ENCODE measurements around the gene TTLL8. TPM values are rescaled to one million over a fixed set of nuclear protein-coding genes. Genes with fewer than 3 reads are reported as not detected.

Gene TTLL8
- total RNA-seq, 2 experiments from 2014 or later: not detected

DNA sequence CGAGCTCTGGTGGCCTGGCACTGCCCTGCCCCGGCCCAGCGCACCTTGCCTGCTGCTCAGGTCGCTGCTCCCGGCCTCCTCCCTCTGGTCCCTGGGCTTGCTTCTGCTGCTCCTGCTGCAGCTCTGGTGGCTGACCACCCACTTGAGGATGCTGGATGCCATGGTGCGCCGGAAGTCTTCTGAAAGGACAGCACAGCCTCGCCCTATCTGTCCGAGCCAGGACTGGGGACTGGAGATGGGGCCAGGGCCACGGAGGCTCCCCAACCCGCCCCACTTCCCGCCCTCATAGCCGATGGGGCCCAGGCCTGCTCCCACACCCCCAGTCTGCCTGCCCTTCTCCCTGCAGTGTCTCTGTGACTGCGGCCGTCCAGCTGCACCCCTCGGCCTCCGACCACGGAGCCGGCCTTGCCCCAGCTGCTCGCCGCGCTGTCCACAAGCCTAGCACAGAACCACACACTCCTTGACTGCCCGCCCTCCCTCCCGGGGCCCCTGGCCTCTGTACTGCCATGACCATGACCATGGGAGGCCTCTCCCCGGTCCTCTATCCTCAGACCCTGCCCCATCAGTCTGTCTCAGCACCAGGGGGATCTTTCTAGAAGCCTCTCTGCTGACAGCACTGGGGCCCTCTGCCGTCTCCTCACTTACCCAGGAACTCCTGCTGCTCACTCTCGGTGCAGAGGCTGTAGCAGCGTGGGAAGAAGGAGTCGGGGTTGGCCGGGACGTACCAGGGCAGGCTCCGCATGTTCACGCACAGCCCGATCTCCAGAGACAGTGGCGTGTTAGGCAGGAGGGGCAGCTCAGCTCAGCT lies 12.7 kb downstream of the TTLL8 start:
- Mint-ChIP-seq H3K4me3 (no peak overlapping the region), H3K9me3 (ENCODE audit: insufficient read depth) (no peaks in the 10 kb centered on the region), H3K4me1 (ENCODE audit: low read depth) (peaks cover 12% of the 10 kb centered on the region), H3K27me3 (ENCODE audit: low read depth) (peaks cover 17% of the 10 kb centered on the region), H3K36me3 (ENCODE audit: low read depth) (no peaks in the 10 kb centered on the region), H3K27ac (no peak overlapping the region)
- ChIA-PET POLR2A (no interaction called here), CTCF (no interaction called here)
- DNase-seq (no peak), ATAC-seq (no peak)

DNA sequence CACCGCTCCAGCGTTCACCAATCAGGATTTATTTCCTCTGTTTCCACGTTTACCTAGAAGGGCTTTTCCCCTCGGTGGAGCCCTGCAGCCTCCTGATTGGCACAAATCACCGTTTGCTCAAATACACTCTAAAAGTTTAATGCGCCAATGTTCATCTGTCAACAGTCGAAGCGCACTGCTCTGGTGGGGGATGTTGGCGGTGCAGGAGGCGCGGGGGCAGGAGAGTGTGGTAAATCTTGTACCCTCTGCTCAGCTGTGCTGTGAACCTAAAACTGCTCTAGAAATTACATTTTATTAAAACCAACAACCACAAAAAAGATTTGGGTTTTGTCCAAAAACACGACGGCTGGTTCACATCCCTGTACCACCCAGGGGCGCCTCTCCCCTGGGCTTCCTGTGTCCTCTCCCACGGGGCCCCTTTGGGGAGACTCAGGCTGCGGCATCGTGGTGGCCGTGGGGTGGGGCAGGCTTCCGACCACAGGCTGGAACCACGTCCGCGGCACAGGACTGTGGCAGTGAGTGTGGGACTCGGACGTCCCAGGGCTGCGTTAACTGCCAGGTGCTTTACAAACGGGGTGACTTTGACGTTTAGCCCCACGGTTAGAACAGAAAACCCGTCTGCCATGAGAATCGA lies 13.5 kb downstream of the TTLL8 start:
- peak; percentile 48 for ATAC-seq
- ChIA-PET POLR2A (no interaction called here), CTCF (no interaction called here)
- DNase-seq: no peak
- peaks cover 17% of the 10 kb centered on the region for H3K27me3 Mint-ChIP-seq (ENCODE audit: low read depth)
- no peaks in the 10 kb centered on the region for H3K9me3 Mint-ChIP-seq (ENCODE audit: insufficient read depth)
- H3K4me1 Mint-ChIP-seq (ENCODE audit: low read depth): peaks cover 12% of the 10 kb centered on the region
- no peaks in the 10 kb centered on the region for H3K36me3 Mint-ChIP-seq (ENCODE audit: low read depth)
- no peak overlapping the region for H3K4me3 Mint-ChIP-seq
- no peak overlapping the region for H3K27ac Mint-ChIP-seq

DNA sequence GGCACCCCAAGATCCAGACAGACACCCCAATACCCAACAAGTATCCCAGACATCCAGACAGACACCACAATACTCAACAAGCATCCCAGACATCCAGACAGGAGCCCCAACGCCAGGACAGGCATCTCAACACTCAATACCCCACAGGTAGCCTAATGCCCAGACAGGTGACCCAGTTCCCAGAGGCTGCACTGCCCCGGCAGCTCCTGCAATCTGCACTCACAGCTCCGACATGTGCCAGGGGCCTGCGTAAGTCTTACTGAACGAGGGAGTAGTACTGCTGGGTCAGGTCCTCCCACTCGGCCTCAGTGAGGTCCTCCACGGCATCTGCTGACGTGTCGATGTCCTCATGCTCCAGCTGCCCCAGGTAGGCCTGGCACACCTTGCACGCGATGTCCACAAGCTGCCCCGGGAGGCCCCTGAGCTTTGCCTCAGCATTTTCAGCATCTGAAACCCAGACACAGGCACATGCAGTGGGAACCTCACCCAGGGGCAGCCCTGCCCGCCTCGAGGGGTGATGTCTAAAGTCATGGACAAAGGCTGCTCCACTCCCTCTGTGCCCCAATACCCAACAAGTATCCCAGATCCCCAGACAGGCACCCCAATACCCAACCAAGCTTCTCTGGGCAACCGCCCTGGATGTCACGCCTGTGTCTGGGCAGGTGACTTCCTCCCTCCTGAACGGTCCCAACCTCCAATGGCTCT lies 16.6 kb downstream of the TTLL8 start:
- ChIA-PET CTCF (interaction anchor here (0.7 kb wide), 1 partner anchor 11 kb away, joined by 3 read pairs; no protein-coding TSS in a partner anchor), POLR2A (no interaction called here)
- no peaks in the 10 kb centered on the region for H3K36me3 Mint-ChIP-seq (ENCODE audit: low read depth)
- DNase-seq (no peak), ATAC-seq (no peak)
- H3K27ac Mint-ChIP-seq: no peak overlapping the region
- no peaks in the 10 kb centered on the region for H3K9me3 Mint-ChIP-seq (ENCODE audit: insufficient read depth)
- H3K4me3 Mint-ChIP-seq: no peak overlapping the region
- H3K4me1 Mint-ChIP-seq (ENCODE audit: low read depth): peaks cover 12% of the 10 kb centered on the region
- H3K27me3 Mint-ChIP-seq (ENCODE audit: low read depth): peaks cover 19% of the 10 kb centered on the region

DNA sequence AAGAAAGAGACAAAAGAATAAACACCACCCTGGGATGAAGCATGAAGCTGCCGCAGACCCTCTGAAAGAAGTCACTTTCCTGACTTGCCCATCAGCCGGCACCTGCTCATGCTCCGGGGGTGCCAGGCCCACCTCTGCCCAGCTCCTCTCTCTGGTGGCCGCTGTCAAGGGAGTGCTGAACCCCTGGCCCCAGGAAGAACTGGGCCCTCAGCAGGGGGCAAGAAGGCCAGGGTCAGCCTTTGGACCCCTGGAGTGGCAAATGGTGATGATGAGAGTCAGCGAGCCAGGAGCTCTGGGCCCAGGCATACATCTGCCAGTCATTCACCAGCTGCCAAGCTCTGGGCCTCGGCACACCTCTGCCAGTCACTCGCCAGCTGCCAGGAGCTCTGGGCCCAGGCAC lies 17.4 kb downstream of the TTLL8 start:
- Mint-ChIP-seq H3K27me3 (ENCODE audit: low read depth) (peaks cover 19% of the 10 kb centered on the region), H3K27ac (no peak overlapping the region), H3K4me1 (ENCODE audit: low read depth) (peaks cover 12% of the 10 kb centered on the region), H3K9me3 (ENCODE audit: insufficient read depth) (no peaks in the 10 kb centered on the region), H3K4me3 (no peak overlapping the region), H3K36me3 (ENCODE audit: low read depth) (no peaks in the 10 kb centered on the region)
- no peak for DNase-seq
- ATAC-seq: no peak
- CTCF ChIA-PET: no interaction called here
- POLR2A ChIA-PET: no interaction called here

DNA sequence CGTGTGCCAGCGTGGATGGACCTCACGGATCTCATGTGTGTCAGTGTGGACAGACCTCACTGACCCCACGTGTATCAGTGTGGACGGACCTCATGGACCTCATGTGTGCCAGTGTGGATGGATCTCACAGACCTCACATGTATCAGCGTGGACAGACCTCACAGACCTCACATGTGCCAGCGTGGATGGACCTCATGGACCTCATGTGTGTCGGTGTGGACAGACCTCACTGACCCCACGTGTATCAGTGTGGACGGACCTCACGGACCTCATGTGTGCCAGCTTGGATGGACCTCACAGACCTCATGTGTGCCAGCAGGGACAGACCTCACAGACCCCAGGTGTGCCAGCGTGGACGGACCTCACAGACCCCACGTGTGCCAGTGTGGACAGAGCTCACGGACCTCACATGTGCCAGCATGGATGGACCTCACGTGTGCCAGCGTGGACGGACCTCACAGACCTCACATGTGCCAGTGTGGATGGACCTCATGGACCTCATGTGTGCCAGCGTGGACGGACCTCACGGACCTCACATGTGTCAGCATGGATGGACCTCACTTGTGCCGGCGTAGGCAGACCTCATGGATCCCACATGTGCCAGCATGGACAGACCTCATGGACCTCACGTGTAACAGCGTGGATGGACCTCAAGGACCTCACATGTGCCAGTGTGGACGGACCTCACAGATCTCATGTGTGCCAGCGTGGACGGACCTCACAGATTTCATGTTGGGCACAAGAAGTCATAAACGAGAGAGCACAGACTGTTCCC lies 18.2 kb downstream of the TTLL8 start:
- Mint-ChIP-seq H3K4me3 (no peak overlapping the region), H3K9me3 (ENCODE audit: insufficient read depth) (no peaks in the 10 kb centered on the region), H3K27me3 (ENCODE audit: low read depth) (peaks cover 19% of the 10 kb centered on the region), H3K36me3 (ENCODE audit: low read depth) (no peaks in the 10 kb centered on the region), H3K4me1 (ENCODE audit: low read depth) (peaks cover 8% of the 10 kb centered on the region), H3K27ac (no peak overlapping the region)
- DNase-seq (no peak), ATAC-seq (no peak)
- CTCF ChIA-PET: no interaction called here
- POLR2A ChIA-PET: no interaction called here

DNA sequence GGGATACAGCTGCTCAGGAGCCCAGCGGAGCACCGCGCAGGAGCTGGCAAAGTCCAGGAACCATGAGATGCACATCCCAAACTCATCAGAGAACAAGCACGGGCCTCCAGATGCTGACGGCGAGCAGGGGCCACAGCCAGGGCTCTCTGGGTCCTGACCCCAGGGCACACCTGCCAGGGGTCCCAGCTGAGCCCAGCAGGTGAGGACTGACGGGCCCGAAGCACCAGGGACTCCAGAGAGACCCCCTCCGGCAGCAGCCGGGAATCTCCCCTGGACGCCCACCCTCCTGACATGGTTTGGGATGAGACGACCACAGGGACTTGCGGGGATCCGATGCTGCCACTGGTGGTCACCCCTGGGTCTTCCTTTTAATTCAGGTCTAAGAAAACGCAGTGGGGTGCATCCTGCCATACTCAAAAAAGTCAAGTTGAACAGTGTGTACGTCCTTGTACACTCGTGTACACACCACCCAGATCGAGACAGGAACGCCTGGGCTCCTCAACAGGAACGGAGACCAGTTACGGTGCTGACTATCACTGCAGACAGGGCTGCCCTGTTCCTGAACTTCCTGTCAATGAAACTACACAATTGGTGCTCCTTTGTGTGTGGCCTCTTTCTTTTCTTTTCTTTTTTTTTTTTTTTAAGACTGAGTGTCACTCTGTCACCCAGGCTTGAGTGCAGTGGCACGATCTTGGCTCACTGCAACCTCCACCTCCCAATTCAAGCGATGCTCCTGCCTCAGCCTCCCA lies 21.9 kb downstream of the TTLL8 start:
- H3K9me3 Mint-ChIP-seq (ENCODE audit: insufficient read depth): no peaks in the 10 kb centered on the region
- ATAC-seq: no peak
- DNase-seq: no peak
- CTCF ChIA-PET: interaction anchor here (0.6 kb wide), 1 partner anchor 48 kb away, joined by 3 read pairs; no protein-coding TSS in a partner anchor
- H3K27me3 Mint-ChIP-seq (ENCODE audit: low read depth): peaks cover 2% of the 10 kb centered on the region
- H3K4me1 Mint-ChIP-seq (ENCODE audit: low read depth): no peaks in the 10 kb centered on the region
- no peaks in the 10 kb centered on the region for H3K36me3 Mint-ChIP-seq (ENCODE audit: low read depth)
- H3K4me3 Mint-ChIP-seq: no peak overlapping the region
- POLR2A ChIA-PET: interaction anchor here (0.6 kb wide), 2 partner anchors 103 to 166 kb away, joined by 3 read pairs; no protein-coding TSS in a partner anchor
- no peak overlapping the region for H3K27ac Mint-ChIP-seq

DNA sequence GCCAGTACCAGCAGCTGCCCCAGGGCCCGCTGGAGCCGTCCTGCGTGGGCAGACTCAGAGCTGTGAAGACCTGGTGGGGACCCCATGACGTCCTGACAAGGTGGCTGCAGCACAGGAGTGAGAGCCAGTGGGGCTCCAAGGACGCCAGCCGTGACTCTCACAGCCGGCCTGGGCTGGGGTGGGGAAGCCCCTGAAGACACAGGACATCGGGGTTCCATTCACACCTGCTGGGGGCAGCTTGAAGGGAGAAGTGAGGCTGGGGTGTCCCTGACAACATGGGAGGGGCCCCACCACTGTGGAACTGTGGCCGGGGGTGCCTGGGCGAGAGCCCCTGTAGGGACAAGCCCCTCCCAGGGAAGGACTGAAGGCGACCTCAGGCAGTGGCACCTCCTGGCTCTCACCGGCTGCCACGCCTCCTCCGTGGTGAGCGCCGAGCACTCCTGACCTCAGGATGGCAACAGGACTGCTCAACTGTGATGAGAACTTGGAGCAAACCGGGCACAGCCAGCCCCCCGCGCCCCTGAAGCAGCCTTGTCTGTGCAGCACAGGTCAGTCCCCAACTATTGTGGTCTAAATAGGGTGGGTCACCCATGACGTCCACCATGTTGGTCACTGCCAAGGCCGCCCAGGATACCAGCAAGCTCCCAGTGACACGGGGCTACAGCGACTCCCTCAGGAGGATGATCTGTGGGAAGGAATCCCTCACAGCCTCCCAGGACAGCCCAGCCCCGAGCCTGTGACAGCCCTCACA lies 22.8 kb downstream of the TTLL8 start:
- peaks cover 2% of the 10 kb centered on the region for H3K27me3 Mint-ChIP-seq (ENCODE audit: low read depth)
- H3K9me3 Mint-ChIP-seq (ENCODE audit: insufficient read depth): no peaks in the 10 kb centered on the region
- CTCF ChIA-PET: no interaction called here
- H3K36me3 Mint-ChIP-seq (ENCODE audit: low read depth): no peaks in the 10 kb centered on the region
- no peak overlapping the region for H3K27ac Mint-ChIP-seq
- no peak overlapping the region for H3K4me3 Mint-ChIP-seq
- no peak for DNase-seq
- no peaks in the 10 kb centered on the region for H3K4me1 Mint-ChIP-seq (ENCODE audit: low read depth)
- ATAC-seq: no peak
- POLR2A ChIA-PET: no interaction called here

DNA sequence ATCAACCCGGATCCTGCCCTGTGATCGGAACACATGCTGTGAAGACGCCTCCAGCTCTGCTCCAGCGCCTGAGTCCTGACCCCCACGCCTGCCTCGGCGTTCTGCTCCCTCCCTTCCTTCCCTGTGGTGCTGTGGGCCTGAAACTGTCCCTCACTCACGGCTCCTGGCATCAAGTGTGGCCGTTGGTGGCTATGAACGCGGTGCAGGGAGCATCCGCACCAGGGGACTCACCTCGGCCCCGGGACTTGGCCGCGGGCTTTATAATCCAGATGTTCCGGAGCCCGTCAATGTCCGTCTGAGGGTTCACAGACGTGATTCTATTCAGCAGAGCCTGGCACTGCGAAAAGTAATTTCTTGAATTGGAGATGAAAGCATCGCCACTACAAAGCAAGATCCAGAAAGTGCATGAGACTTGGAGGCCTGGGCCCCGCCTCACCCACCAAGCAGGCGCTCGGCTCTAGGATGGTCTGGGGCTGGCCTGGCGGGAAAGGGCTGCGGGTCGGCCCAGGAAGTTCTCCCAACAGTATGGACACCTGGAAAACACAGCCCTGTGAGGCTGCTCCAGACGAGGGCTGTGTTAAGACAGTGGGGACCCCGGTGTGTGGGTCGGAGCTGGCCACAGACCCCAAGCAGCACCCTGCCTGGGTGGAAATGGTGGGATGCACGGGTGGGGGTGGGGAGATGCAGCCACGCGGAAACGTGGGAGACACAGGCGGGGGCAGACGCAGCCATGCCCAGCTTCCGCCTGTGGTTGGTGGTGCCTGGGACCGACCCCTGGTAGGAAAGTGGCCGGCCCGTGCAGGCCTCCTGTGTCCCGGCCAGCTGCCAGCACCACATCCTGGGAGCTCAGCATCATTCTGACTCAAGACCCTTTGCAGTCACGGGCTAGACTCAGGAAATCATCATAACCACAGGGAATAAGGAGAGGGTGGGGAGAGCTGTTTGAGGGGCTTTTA lies 23.7 kb downstream of the TTLL8 start:
- ChIA-PET POLR2A (no interaction called here), CTCF (no interaction called here)
- no peak for ATAC-seq

DNA sequence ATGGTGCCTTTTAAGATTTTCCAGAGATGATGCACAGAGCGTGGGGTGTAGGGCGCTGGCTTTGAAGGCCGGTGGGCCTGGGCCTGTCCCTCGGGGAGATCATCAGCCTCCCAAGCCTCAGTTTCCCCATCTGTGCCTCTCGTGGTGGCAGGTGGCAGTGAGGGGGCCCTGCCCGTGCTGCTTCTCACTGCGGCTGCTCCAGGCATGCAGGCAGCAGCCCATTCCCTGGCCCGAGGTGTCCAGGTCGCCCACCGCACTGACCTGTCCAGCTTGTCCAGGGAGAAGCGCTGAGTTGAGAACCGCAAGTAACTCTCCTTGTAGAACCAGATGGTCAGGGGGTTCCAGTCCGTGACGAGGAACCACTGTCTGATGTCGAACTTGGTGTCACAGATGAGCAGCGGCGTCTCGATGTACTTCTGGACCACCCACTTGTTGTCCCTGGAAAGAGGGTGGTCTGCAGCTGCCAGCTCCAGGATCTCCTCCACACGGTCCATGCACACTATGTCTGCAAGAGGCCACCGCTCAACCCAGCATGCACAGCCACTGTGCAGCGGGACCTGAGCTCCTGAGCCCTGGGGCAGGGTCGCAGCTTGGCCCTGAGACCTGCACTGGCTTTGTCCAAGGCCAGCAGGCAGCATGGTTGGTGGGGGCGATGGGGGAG lies 25.0 kb downstream of the TTLL8 start:
- no peak for DNase-seq
- Mint-ChIP-seq H3K27me3 (ENCODE audit: low read depth) (no peaks in the 10 kb centered on the region), H3K27ac (no peak overlapping the region), H3K4me3 (no peak overlapping the region), H3K9me3 (ENCODE audit: insufficient read depth) (no peaks in the 10 kb centered on the region), H3K36me3 (ENCODE audit: low read depth) (no peaks in the 10 kb centered on the region), H3K4me1 (ENCODE audit: low read depth) (no peaks in the 10 kb centered on the region)
- ChIA-PET POLR2A (no interaction called here), CTCF (no interaction called here)
- no peak for ATAC-seq

More for the DNA sequence above, 23.7 kb downstream of the TTLL8 start:
- Mint-ChIP-seq H3K4me3 (no peak overlapping the region), H3K4me1 (ENCODE audit: low read depth) (no peaks in the 10 kb centered on the region), H3K36me3 (ENCODE audit: low read depth) (no peaks in the 10 kb centered on the region), H3K27ac (no peak overlapping the region), H3K27me3 (ENCODE audit: low read depth) (peaks cover 2% of the 10 kb centered on the region), H3K9me3 (ENCODE audit: insufficient read depth) (no peaks in the 10 kb centered on the region)
- DNase-seq: no peak
